ENCODE data around the gene PRKCSH. TPM values are rescaled to one million over a fixed set of nuclear protein-coding genes. Genes with fewer than 3 reads are reported as not detected.
A peak's percentile ranks its signal among the peaks of the same experiment; 100 is the strongest.

Gene PRKCSH
- polyA plus RNA-seq, 3 donors, result 24.9 to 172 (median 28.4) TPM

- TF ChIP-seq CTCF (IDR thresholded peaks at IDR 0.05), result no peak
- 8% methylated on average over 74 of the region's 86 CpGs for WGBS (ENCODE audit: insufficient coverage)
- H3K4me3 Mint-ChIP-seq, result no peak overlapping the region
- Histone ChIP-seq H3K36me3 (replicated peaks in 1 of 2; ENCODE audit: control insufficient read depth in 1 of 2, insufficient read depth in 2 of 2, low read length in 2 of 2) (no peaks in the 10 kb centered on the region), H3K27ac (ENCODE audit: low read depth in 1 of 2, low read length in 2 of 2) (no peak overlapping the region), H3K9me3 (replicated peaks in 1 of 2; ENCODE audit: control insufficient read depth in 1 of 2, insufficient read depth in 1 of 2, low read length in 2 of 2) (peaks cover 7 to 21% of the 10 kb centered on the region in 2 donors), H3K4me3 (replicated peaks in 1 of 3; ENCODE audit: low read depth in 2 of 3, low read length in 3 of 3) (peak overlapping the region in 1 of 3 experiments; percentile 30), H2AFZ (ENCODE audit: insufficient read depth, low read depth, low read length, poor library complexity, severe bottlenecking) (no peak overlapping the region), H4K20me1 (ENCODE audit: insufficient read depth, low read length) (no peaks in the 10 kb centered on the region), H3K27me3 (ENCODE audit: control insufficient read depth in 2 of 2, insufficient read depth in 2 of 2, low read length in 2 of 2) (peaks cover 23 to 53% of the 10 kb centered on the region in 2 donors), H3K4me2 (replicated peaks; ENCODE audit: extremely low read depth, low read length, poor library complexity, severe bottlenecking) (peak overlapping the region; percentile 41), H3K9ac (ENCODE audit: insufficient read depth, low read length, poor library complexity, severe bottlenecking) (no peak overlapping the region), H3K79me2 (ENCODE audit: insufficient read depth, low read length) (no peaks in the 10 kb centered on the region), H3K4me1 (ENCODE audit: control insufficient read depth in 1 of 2, insufficient read depth in 2 of 2, low read length in 2 of 2) (peaks cover 35 to 49% of the 10 kb centered on the region in 2 donors)
- peaks cover 8 to 11% of the 10 kb centered on the region in 2 donors for H3K36me3 Mint-ChIP-seq
- peaks cover 24% of the 10 kb centered on the region for H3K4me1 Mint-ChIP-seq
- H3K27me3 Mint-ChIP-seq (ENCODE audit: low read depth in 3 of 3), result peaks cover 48 to 70% (median 57%) of the 10 kb centered on the region in 3 donors
- peaks cover 5 to 22% (median 11%) of the 10 kb centered on the region in 7 donors for H3K9me3 Mint-ChIP-seq
- no peak for DNase-seq
- no peak overlapping the region for H3K27ac Mint-ChIP-seq
- intact Hi-C loops (cut with micrococcal nuclease), result loop anchor here in 1 of 2 donors (5.0 kb wide), 1 partner anchor 188 kb away; no protein-coding TSS in a partner anchor
These were observed 44.7 kb downstream of the PRKCSH start for GRCh38 chr19:11479898-11480714.

GRCh38 chr19:11480715-11481533 is 45.5 kb downstream of the PRKCSH start, which contains the start of gene ELAVL3:
Gene ELAVL3 (minus strand): TSS chr19:11481046. CDS start chr19:11480608, 438 bp downstream.
- Mint-ChIP-seq H3K9me3 (peaks cover 5 to 22% (median 11%) of the 10 kb centered on the region in 7 donors), H3K27ac (peak within 1 kb of the TSS in 3 of 7 donors; percentile 20 to 42 (median 23)), H3K27me3 (ENCODE audit: low read depth in 3 of 3) (peaks cover 44 to 64% (median 52%) of the 10 kb centered on the region in 3 donors), H3K4me3 (peak within 1 kb of the TSS; percentile 24 to 84), H3K4me1 (peaks cover 24% of the 10 kb centered on the region), H3K36me3 (peaks cover 8 to 11% of the 10 kb centered on the region in 2 donors)
- DNase-seq, result no peak
- H3K4me1 ChIP-seq (ENCODE audit: control insufficient read depth in 1 of 2, insufficient read depth in 2 of 2, low read length in 2 of 2), result peaks cover 35 to 49% of the 10 kb centered on the region in 2 donors
- TF ChIP-seq CTCF (IDR thresholded peaks at IDR 0.05), result no peak
- peak within 1 kb of the TSS; percentile 46 for H3K4me2 ChIP-seq (replicated peaks; ENCODE audit: extremely low read depth, low read length, poor library complexity, severe bottlenecking)
- H3K27me3 ChIP-seq (ENCODE audit: control insufficient read depth in 2 of 2, insufficient read depth in 2 of 2, low read length in 2 of 2), result peaks cover 23 to 53% of the 10 kb centered on the region in 2 donors
- 16% methylated on average over 70 of the region's 77 CpGs for WGBS (ENCODE audit: insufficient coverage)
- H3K79me2 ChIP-seq (ENCODE audit: insufficient read depth, low read length), result no peaks in the 10 kb centered on the region
- intact Hi-C loops (cut with micrococcal nuclease), result loop anchor here in 1 of 2 donors (5.0 kb wide), 1 partner anchor 189 kb away; no protein-coding TSS in a partner anchor
- H3K9ac ChIP-seq (ENCODE audit: insufficient read depth, low read length, poor library complexity, severe bottlenecking), result no peak within 1 kb of the TSS
- H3K9me3 ChIP-seq (replicated peaks in 1 of 2; ENCODE audit: control insufficient read depth in 1 of 2, insufficient read depth in 1 of 2, low read length in 2 of 2), result peaks cover 7 to 21% of the 10 kb centered on the region in 2 donors
- H4K20me1 ChIP-seq (ENCODE audit: insufficient read depth, low read length), result no peaks in the 10 kb centered on the region
- H3K27ac ChIP-seq (ENCODE audit: low read depth in 1 of 2, low read length in 2 of 2), result no peak within 1 kb of the TSS
- peak within 1 kb of the TSS in 1 of 3 experiments; percentile 38 for H3K4me3 ChIP-seq (replicated peaks in 1 of 3; ENCODE audit: low read depth in 2 of 3, low read length in 3 of 3)
- H2AFZ ChIP-seq (ENCODE audit: insufficient read depth, low read depth, low read length, poor library complexity, severe bottlenecking), result no peak within 1 kb of the TSS
- H3K36me3 ChIP-seq (replicated peaks in 1 of 2; ENCODE audit: control insufficient read depth in 1 of 2, insufficient read depth in 2 of 2, low read length in 2 of 2), result no peaks in the 10 kb centered on the region
